OCI-LY1 (cell line): ENCODE results near the gene ANXA2R.
A peak's percentile ranks its signal among the peaks of the same experiment; 100 is the strongest.

Experiments used
- H2AFZ ChIP-seq: fragments of 200-600 bp; sonication (generic), shearing (Covaris generic); 2 replicates; pipeline ENCODE4 v1.6.0; 2014; ENCODE audit warnings: antibody characterized with exemption, mild to moderate bottlenecking, low read length
- H3F3A ChIP-seq: fragments of 200-600 bp; sonication (generic), shearing (Covaris generic); 2 replicates; pipeline ENCODE4 v1.6.0; 2014; ENCODE audit warnings: mild to moderate bottlenecking, antibody characterized with exemption, low read length, moderate library complexity; ENCODE audit not compliant: insufficient read depth
- H3K27ac ChIP-seq: fragments of 200-600 bp; sonication (generic); 2 replicates; pipeline ENCODE4 v1.5.1; 2014; ENCODE audit warnings: low read length, mixed run types, mild to moderate bottlenecking, low read depth; ENCODE audit not compliant: poor library complexity, severe bottlenecking
- H3K27me3 ChIP-seq: fragments of 200-600 bp; sonication (generic); 2 replicates; pipeline ENCODE4 v1.6.0; 2014; ENCODE audit warnings: antibody characterized with exemption, mild to moderate bottlenecking, low read length, moderate library complexity; ENCODE audit not compliant: insufficient read depth
- H3K36me3 ChIP-seq: fragments of 200-600 bp; sonication (generic); 2 replicates; pipeline ENCODE4 v1.6.1; 2014; ENCODE audit warnings: mild to moderate bottlenecking, antibody characterized with exemption, low read length, moderate library complexity, mixed read lengths; ENCODE audit not compliant: insufficient read depth
- H3K4me1 ChIP-seq: fragments of 200-600 bp; sonication (generic); 2 replicates; pipeline ENCODE4 v1.5.1; 2014; ENCODE audit warnings: mild to moderate bottlenecking, low read length, moderate library complexity; ENCODE audit not compliant: insufficient read depth, severe bottlenecking
- H3K4me2 ChIP-seq: fragments of 200-600 bp; sonication (generic), shearing (Covaris generic); 2 replicates; pipeline ENCODE4 v1.6.1; 2014; ENCODE audit warnings: low read length
- H3K4me3 ChIP-seq: fragments of 200-600 bp; sonication (generic); 2 replicates; pipeline ENCODE4 v1.5.1; 2014; ENCODE audit warnings: low read length, low read depth, mild to moderate bottlenecking, mixed read lengths; ENCODE audit not compliant: poor library complexity, severe bottlenecking
- H3K79me2 ChIP-seq: fragments of 200-600 bp; shearing (Covaris generic); 2 replicates; pipeline ENCODE4 v1.6.1; 2016; ENCODE audit warnings: mixed run types, low read length, mixed read lengths; ENCODE audit not compliant: insufficient read depth
- H3K9ac ChIP-seq: fragments of 200-600 bp; sonication (generic), shearing (Covaris generic); 2 replicates; pipeline ENCODE4 v1.6.1; 2014; ENCODE audit warnings: mild to moderate bottlenecking, low read length, mixed read lengths
- H3K9me2 ChIP-seq: fragments of 200-600 bp; sonication (generic), shearing (Covaris generic); 2 replicates; pipeline ENCODE4 v1.6.1; 2014; ENCODE audit warnings: low read depth, mild to moderate bottlenecking, low read length, mixed read lengths
- H3K9me3 ChIP-seq: fragments of 200-600 bp; shearing (Covaris generic); 2 replicates; pipeline ENCODE4 v1.6.1; 2014; ENCODE audit warnings: low read length, mixed read lengths
- H4K20me1 ChIP-seq: fragments of 200-600 bp; sonication (generic), shearing (Covaris generic); 2 replicates; pipeline ENCODE4 v1.6.0; 2016; ENCODE audit warnings: mild to moderate bottlenecking, low read length; ENCODE audit not compliant: insufficient read depth
- EZH2 ChIP-seq: fragments of 200-600 bp; sonication (generic), shearing (Covaris generic); IDR thresholded peaks from 2 replicates; pipeline ENCODE4 v1.8.0; 2017; ENCODE audit warnings: borderline replicate concordance, mixed run types, mild to moderate bottlenecking, antibody characterized with exemption, low read length, moderate library complexity, mixed read lengths
- TF ChIP-seq, protein P1 (sequence below): fragments of 200-600 bp; sonication (generic), shearing (Covaris generic); IDR thresholded peaks from 2 replicates; pipeline ENCODE4 v1.5.1; 2017; ENCODE audit warnings: mild to moderate bottlenecking, antibody characterized with exemption, low read length, moderate library complexity, mixed read lengths

Gene ANXA2R

DNA sequence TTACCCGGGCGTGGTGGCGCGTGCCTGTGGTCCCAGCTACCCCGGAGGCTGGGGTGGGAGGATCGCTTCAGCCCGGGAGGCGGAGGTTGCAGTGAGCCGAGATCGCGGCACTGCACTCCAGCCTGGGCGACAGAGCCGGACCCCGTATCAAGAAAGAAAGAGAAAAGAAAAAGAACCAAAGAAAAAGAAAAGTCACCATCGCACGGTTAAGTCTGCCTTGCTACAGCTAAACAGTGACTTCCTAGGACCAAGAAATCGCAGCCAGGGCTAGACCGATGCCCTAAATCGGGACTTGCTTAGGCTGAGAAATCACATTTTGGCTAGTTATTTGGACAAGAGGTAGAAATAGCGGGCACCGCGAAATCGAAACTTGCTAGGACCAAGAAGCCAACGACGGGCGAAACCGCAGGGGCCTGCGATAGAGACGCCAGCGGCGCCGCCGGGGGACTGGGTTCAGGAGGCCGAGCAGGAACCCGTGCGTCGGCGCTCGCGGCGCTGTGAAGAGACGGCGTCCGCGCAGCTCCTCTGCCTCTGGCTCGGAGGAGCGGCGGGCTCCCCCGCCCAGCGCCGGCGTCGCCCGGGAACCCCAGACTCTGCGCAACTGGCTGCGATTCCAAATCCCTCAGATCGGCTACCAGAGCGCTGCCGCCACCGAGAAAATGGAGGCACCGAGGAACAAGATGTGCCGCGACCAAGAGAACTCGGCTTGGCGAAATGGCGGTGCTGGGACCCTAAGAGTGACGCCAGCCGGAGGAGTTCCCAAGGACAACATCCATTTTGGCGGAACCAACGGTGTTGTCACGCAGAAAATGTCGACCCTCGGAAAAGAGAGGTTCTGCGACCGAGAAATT, 26.1 kb upstream of the ANXA2R start:
- Histone ChIP-seq H3K79me2 (peaks cover 12% of the 10 kb centered on the region), H3K27ac (peak overlapping the region; percentile 88), H3K9ac (peak overlapping the region; percentile 93), H3F3A (no peaks in the 10 kb centered on the region), H4K20me1 (no peaks in the 10 kb centered on the region), H2AFZ (no peak overlapping the region), H3K9me3 (no peaks in the 10 kb centered on the region), H3K27me3 (no peaks in the 10 kb centered on the region), H3K4me3 (peak overlapping the region; percentile 77), H3K4me1 (peaks cover 39% of the 10 kb centered on the region), H3K4me2 (peak overlapping the region; percentile 93), H3K9me2 (no peaks in the 10 kb centered on the region), H3K36me3 (peaks cover 20% of the 10 kb centered on the region)
- TF ChIP-seq, protein P1, sequence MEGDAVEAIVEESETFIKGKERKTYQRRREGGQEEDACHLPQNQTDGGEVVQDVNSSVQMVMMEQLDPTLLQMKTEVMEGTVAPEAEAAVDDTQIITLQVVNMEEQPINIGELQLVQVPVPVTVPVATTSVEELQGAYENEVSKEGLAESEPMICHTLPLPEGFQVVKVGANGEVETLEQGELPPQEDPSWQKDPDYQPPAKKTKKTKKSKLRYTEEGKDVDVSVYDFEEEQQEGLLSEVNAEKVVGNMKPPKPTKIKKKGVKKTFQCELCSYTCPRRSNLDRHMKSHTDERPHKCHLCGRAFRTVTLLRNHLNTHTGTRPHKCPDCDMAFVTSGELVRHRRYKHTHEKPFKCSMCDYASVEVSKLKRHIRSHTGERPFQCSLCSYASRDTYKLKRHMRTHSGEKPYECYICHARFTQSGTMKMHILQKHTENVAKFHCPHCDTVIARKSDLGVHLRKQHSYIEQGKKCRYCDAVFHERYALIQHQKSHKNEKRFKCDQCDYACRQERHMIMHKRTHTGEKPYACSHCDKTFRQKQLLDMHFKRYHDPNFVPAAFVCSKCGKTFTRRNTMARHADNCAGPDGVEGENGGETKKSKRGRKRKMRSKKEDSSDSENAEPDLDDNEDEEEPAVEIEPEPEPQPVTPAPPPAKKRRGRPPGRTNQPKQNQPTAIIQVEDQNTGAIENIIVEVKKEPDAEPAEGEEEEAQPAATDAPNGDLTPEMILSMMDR: 0 out of 2 replicates have a peak, but pooled peaks have one; percentile 3
- no peak for TF ChIP-seq EZH2

DNA sequence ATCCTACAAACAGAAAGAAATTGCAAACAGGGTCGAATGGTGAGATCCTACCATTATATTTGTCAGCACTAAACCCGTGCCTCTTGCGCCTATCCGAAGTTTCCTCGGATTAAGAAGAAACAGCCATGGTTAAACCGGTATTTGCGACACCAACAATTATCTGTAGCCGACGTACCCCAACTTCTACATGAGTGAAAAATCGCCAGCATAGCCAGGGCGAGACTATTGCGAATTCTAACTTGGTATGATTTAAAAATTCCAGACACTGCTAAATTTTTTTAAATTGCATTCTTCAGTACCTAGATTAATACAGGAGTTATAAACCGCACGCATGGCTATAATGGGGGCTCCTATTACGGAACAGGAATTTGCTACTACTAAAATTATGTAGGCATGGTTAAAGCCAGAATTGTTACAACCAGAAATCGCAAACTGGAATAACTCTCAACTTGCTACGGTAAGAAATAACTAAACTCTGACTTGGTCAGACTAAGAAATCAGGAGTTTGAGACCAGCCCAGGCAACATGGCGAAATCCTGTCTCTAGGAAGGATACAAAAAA, 25.3 kb upstream of the ANXA2R start:
- H3K27ac ChIP-seq: peak overlapping the region; percentile 88
- peaks cover 39% of the 10 kb centered on the region for H3K4me1 ChIP-seq
- peaks cover 12% of the 10 kb centered on the region for H3K79me2 ChIP-seq
- no peak overlapping the region for H2AFZ ChIP-seq
- TF ChIP-seq, protein P1: no peak
- no peak for TF ChIP-seq EZH2
- H4K20me1 ChIP-seq: no peaks in the 10 kb centered on the region
- peak overlapping the region; percentile 77 for H3K4me3 ChIP-seq
- peak overlapping the region; percentile 93 for H3K4me2 ChIP-seq
- no peaks in the 10 kb centered on the region for H3F3A ChIP-seq
- peak overlapping the region; percentile 93 for H3K9ac ChIP-seq
- no peaks in the 10 kb centered on the region for H3K9me3 ChIP-seq
- H3K27me3 ChIP-seq: no peaks in the 10 kb centered on the region
- no peaks in the 10 kb centered on the region for H3K9me2 ChIP-seq
- H3K36me3 ChIP-seq: peaks cover 13% of the 10 kb centered on the region

GRCh38 chr5:43063721-43064171, 23.6 kb upstream of the ANXA2R start:
- Histone ChIP-seq H3K4me1 (peaks cover 27% of the 10 kb centered on the region), H3K4me3 (peak overlapping the region; percentile 77), H2AFZ (no peak overlapping the region), H3K9ac (peak overlapping the region; percentile 59; the same call in 1 of the 2 replicates), H4K20me1 (no peaks in the 10 kb centered on the region), H3K79me2 (peaks cover 12% of the 10 kb centered on the region), H3K9me3 (no peaks in the 10 kb centered on the region), H3K9me2 (no peaks in the 10 kb centered on the region), H3K4me2 (peak overlapping the region; percentile 93), H3K27ac (peak overlapping the region; percentile 88), H3F3A (no peaks in the 10 kb centered on the region), H3K36me3 (no peaks in the 10 kb centered on the region), H3K27me3 (no peaks in the 10 kb centered on the region)
- TF ChIP-seq, protein P1: no peak
- no peak for TF ChIP-seq EZH2
